ENCODE data around the gene CADM2.

GRCh38 chr3:85758442-85758841 is 799.7 kb downstream of the CADM2 start:
- TF ChIP-seq CTCF (IDR thresholded peaks at IDR 0.05): no peak
- TF ChIP-seq POLR2AphosphoS5 (IDR thresholded peaks at IDR 0.05): no peak
